ENCODE data around the gene CNGA2. TPM values are rescaled to one million over a fixed set of nuclear protein-coding genes. Genes with fewer than 3 reads are reported as not detected.
A peak's percentile ranks its signal among the peaks of the same experiment; 100 is the strongest.
"Not testable (repeated sequence)": the region's sequence is repeated elsewhere in the genome, so short reads cannot be mapped to it uniquely, and the experiment has no call there.

Gene CNGA2
- not detected in 2 replicates for total RNA-seq (2014; rRNA removed; shearing (Covaris generic))

DNA sequence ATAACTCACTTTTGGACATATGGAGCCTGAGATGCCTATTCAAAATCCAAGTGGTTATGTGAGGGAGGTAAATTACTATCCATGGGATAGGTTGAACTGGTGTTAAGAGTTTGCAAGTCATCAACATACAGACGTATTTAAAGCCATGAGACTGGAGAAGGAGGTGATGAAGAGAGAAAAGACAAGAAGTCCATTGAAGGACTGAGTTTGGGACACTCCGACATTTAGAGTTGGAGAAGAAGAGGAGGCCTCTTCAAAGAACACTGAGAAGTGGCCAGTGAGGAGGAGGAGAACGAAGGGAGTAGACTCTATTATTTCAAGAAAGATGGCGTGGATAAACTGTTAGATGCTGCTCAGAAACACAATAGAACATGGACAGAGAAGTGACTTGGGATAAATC, at the start of gene CNGA2:
Gene CNGA2, plus strand, starts transcription at position 301 of the 400 bp plus-strand sequence. CDS start 3,738 bp downstream, outside the sequence.
- DNase-seq (ENCODE audit: low spot score) = no peak

DNA sequence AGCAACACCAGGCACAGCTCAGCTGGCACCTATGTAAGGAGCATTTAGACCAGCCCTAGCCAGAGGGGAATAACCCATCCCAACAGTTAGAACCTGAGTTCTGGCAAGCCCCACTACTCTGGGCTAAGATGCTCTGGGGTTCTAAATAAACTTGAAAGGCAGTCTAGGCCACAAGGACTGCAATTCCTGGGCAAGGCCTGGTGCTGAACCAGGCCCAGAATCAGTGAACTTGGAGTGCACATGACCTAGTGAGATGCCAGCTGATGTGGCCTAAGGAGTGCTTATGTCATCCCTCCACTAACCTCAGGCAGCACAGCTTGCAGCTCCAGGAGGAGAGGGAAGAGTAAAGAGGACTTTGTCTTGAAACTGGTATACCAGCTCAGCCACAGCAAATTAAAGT, 46.9 kb upstream of the CNGA2 start:
- DNase-seq (ENCODE audit: low spot score) = no peak

DNA sequence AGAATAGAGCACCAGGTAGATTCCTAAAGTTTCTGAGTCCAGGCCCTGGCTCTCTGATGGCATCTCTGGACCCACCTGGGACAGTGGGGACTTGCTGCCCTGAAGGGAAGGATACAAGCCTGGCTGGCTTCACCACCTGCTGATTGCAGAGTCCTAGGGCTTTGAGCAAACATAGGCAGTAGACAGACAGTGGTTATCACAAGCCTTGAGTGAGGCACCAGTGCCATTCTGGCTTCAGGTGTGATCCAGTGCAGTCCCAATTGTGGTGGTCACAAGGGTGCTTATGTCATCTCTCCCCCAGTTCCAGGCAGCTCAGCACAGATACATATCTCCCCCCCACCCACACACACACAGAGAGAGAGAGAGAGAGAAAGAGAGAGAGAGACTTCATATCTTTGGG, 45.9 kb upstream of the CNGA2 start:
- DNase-seq (ENCODE audit: low spot score) = no peak

DNA sequence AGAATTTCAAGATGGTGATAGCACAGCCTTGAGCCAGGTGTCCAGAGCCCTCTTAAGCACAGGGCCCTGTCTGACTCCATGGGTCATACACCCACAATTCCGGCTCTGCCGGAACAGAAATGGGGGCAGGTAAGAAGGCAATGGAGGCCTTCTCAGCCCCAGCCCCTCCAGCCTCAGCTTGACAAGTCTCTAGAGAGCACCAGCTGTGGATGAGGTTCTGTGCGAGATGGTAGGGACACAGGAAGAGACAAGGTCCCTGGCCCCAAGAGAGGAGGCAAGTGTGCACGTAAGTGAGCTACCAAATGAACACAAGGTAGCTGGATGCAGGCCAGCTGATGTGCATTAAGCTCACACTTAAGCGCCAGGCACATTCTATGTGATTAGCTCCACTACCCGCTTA, 41.7 kb upstream of the CNGA2 start:
- DNase-seq (ENCODE audit: low spot score) = no peak

DNA sequence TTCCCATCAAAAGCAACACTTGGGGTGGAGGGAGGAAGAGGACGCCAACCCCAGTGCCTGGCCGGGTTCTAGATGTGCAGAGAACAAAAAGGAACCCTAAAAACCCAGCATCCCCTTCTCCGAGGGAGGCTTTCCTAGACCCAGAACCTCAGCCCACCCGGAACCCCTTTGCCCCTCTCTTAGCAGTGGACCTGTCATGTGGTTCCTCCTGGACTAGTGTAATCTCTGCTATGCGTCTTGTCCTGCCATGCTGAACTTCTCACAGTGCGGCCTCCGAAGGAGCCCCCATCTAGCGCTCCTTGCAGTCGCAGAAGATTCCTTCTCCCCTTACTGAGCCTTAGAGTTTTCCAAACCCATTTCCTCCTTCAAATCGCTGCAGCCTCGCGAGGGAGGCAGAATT, 40.4 kb upstream of the CNGA2 start:
- DNase-seq (ENCODE audit: low spot score) = no peak

DNA sequence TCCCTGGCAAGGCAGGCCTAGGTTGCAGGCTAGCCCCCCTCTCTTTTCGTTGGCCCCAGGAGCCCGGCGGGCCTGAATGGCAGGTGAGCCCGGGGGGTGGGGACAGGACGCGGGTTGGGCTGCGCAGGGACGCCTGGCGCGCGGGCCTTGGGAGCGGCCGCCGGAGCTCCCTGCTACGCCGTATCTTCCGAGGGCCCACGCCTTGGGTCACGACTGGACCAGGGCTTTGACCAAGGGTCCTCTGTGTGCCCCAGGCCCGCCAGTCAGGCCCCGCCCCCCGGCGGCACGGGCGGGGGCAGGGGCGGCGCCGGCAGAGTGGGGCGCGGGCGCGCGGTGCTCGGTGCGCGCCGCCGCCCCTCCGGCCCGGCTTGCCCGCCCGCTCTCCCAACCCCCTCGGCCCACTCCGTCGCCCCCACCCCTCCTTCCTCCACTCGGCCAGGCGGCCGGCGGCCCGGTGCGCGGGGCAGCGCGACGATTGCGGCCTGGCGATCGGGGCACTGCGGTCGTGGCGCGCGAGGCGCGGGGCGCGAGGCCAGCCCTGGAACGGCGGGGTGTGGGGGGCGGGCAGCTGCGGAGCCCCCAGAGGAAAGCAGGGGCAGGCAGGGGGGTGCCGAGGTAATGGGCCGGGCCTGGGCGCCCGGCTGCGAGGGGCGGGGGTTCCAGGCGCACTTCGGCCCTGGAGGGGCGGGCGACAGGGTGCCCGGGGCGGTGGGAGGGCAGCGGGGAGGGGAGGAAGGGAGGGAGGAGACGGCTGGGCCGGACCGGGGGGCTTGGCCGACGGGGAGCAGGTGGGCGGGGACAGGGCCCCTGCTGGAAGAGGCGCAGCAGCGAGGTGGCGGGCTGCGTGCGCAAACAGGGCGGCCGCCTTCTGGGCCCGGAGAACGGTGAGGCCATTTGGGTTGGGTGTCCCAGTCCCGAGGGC, 39.6 kb upstream of the CNGA2 start, which contains the start of gene PRRG3:
Gene PRRG3, plus strand, starts transcription at position 798 of the 922 bp plus-strand sequence. CDS start 3,357 bp downstream, outside the sequence.
- DNase-seq (ENCODE audit: low spot score) = no peak

DNA sequence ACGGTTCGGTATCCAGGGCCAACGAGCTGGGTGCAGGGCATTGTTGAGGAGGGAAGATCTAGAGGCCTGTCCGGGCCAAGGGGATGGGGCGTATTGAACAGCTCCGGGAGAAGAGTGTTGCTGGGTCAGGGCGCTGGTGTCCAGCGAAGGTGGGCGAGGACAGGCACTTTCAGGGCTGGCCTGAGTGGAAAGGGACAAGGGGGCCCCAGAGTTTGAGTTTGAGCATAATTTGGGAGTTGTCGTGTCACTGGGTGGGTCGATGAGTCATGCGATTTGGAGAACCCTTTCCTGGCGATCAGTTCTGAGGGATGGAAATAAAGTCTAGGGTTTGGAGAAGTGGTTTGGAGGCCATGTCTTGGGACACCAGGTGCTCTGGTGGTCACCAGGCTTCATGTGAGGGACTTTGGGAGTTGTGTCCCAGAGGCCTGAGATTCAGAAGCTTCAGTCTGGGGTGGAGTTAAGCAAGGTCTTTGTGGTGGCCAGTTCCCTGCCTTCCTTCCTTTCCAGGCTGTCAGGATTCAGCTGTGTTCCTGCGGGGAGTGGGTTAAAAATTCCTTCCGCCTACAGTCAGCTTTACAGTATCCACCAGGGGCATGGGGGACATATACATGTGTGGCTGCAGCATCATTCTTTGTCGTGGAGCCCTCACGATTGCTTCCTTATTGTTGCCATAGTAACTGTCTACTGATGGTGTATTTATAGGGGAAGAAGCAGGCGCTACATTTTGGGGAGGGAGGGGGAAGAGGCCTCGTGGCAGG, 38.8 kb upstream of the CNGA2 start:
- no peak for DNase-seq (ENCODE audit: low spot score)

DNA sequence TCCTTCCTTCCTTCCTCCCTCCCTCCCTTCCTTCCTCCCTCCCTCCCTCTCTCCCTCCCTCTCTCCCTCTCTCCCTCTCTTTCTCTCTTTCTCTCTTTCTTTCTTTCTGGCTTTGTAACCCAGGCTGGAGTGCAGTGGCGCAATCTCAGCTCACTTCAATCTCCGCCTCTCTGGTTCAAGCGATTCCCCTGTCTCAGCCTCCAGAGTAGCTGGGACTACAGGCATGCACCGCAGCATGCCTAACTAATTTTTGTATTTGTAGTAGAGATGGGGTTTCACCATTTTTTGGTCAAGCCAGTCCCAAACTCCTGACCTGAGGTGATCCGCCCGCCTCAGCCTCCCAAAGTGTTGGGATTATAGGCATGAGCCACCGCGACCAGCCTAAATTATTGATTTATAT, 37.5 kb upstream of the CNGA2 start:
- not testable (repeated sequence) for DNase-seq (ENCODE audit: low spot score)

DNA sequence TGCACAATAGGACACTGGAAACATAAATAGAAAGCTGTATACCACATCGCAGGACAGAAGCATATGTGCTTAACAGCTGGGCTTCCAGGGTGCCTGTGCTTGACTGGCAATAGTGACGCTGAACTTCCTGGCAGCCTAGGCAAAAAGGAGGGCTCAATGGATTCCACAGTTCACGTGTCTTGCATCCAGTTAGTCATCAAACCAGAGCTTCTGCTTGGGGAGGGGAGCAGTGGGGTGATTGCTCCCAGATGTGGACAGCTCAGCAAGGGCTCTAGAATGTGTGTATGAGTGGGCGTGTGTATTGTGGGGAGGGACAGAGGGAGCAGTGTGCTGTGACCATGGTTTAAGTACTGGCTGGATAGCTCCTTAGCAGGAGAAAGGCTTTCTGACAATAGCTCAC, 37.0 kb upstream of the CNGA2 start:
- peak; percentile 87 for DNase-seq (ENCODE audit: low spot score)

DNA sequence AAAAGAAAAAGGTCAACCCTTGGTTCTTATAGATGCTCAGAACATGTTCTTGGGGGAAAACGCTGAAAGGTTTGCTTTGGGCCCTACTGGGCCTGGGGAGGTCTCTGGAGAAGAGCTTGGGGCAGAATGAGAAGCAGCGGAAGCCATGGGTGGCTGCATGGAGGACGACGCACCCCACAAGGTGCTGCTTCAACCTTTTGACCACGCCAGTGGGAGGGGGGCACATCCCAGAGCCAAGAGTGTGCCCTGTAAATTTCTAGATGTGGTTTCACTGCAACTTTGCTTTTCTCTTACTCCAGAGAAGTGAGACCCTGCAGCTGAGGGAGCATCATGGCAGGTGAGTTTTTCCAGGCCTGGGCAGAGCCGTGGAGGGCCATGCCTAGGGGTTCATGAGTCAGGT, 36.1 kb upstream of the CNGA2 start:
- no peak for DNase-seq (ENCODE audit: low spot score)

DNA sequence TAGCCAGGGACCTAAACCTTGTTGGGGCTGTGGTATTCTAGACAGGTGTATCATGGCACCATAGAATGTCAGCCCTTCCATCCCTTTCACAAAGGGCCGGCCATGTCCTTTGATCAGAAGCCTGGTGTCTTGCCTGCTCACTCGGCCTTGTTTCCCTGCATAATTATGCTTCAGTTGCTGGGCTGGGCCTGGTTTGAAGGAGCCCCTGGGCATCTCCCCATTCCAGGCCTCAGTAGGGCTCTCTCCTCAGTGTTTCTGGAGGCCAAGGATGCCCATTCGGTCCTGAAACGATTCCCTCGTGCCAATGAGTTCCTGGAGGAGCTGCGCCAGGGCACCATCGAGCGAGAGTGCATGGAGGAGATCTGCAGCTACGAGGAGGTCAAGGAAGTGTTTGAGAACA, 34.8 kb upstream of the CNGA2 start:
- DNase-seq (ENCODE audit: low spot score) = no peak

DNA sequence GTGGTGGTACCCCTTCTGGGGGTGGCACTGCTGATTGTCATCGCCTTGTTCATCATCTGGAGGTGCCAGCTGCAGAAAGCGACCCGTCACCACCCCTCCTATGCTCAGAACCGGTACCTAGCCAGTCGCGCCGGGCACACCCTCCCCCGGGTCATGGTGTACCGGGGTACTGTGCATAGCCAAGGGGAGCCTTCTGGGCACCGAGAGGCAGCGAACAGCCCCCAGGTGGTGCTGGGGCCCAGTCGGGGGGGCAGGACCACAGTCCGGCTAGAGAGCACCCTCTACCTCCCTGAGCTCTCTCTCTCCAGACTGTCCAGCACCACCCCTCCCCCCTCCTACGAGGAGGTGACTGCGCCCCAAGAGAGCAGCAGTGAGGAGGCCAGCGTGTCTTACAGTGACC, 34.0 kb upstream of the CNGA2 start:
- no peak for DNase-seq (ENCODE audit: low spot score)

DNA sequence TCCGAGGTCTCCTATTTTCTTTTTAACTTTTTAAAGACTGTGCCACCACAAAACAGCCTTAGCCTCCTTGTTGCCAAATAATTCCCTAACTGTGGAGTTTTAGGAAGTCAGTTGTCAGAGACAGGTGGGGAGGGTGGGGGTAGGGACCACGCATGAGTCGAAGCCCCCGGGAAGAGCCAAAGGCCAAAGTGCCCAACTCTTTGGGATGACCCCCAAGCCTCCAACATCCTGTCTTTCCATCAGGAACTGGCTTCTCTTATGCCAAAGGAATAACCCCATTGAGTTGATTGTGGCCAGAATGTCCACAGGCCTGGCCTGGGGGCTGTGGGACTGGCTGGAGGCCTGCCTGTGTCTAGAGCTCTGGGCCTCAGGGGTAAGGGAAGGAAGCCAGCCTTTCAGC, 33.5 kb upstream of the CNGA2 start:
- DNase-seq (ENCODE audit: low spot score) = no peak

DNA sequence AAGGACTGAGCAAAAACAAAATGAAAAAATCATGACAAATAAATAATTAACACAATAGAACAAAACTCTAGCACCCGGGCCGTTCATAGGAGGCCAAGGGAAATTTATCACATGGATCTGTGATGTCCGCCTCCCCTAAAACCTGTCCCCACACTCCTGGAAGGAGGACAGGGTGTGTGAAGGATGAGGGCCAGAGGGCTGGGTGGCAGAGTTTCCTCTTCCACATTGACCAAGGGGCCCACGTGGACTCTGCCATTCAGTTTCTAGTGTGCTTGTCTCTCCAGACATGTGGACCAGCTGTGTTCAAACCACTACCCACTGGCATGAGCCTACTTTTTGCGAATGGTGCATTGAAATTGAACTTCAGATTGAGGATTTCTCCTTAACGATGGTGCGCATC, 33.0 kb upstream of the CNGA2 start:
- DNase-seq (ENCODE audit: low spot score) = no peak

DNA sequence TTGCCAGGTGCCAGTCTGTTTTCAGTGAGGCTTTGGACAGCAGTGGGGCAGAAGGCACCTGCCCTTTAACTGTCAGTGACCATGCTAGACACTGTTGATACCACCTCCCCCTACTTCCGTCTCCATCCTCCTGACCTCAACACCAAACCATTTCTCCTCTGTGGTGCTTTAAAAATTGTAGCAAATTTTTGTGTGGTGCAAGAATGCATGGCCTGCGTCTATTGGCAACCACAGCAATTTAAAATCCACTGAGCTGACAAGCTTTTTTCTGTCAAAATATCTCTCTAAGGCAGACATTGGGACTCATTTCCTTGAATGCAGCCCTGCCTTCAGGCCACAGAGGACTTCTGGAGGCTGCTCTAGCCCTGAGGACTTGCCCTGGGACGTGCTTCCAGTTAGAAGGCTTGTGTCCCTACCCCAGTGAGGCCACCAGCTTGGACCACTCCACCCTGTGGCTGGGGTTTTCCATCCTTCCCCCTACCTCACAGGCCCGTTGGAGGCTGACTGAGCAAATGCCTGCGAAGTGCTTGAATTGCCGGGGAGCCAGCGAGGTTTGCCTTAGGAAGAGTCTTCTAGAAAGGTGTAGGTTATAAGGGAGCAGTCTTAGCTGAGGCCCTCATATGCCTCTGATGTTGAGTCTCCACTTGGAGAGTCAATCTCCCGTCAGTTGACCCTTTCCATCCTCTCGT, 32.4 kb upstream of the CNGA2 start:
- DNase-seq (ENCODE audit: low spot score) = no peak

DNA sequence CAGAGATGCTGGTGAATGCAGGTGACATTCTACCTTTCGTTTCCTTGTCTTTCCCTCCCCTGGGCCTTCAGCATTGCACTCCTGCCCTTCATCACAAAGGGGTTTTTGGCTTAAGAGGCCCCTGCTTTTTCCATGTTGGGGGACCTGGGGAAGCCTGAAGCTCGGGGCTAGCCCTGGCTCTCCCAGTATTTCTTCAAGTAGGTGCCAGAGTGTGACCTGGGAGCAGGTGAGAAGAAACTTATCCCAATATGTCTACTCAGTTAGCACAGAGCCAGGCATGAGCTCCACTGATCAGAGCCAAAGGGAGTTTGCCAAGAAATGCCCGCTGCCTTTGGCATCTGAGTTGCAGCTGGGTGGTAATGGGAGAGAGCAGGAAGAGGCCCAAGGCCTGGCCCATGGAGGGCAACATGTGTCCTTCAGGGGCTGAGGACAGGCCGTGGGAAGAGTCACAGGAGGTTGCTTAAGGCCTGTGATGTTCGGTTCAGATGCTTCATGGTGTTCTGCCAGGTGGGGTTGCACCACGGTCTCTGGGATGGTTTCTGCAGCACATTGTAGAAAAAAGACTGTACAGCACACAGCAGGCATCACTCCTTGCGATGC, 31.7 kb upstream of the CNGA2 start:
- DNase-seq (ENCODE audit: low spot score) = no peak

DNA sequence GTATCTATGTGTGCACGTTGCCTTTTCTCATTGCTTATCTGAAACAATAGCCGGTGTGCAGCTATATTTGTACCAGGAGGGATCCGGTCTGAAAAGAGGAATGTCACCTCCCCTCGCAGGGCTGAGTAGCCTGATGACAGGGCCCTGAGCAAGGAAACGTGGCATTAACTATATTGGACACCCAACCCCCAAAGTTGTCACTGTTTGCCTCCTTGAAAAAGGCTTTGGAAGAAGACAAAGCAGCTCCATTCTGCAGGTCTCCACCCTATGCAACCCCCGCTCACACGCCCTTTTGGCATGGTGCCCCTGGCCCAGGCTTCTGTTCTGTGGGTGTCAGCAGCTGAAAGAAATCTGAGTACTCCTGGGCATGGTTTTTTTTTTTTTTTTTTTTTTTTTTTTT, 31.1 kb upstream of the CNGA2 start:
- DNase-seq (ENCODE audit: low spot score) = peak; percentile 16

DNA sequence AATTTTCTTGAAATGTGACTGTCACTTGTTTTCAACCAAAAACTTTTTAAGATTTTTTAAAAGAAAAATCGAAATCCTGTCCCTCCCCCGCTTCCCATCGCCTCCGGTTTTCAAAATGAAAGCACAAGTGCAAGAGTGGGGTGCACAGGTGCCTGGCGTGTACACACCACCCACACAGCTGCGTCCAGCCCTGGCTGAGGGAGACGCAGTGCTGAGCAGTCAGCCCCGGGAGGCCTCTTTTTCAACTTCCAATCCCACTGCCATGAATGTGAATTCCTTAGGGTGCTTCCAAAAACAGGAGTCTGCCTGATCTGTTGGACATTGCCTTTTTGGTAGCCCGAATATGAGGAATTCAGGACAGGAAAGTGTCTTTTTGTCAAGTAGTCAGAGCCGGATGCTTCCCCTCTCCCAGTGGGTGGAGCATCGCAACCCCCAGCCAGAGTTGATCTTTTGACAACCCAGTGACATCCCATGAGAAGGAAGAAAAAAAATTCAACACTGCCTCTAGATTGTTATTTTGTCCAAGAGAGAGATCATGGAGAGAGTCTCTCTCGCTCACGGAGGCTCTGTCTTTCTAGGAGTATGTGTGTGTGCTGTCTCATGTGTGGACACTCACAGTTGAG, 30.4 kb upstream of the CNGA2 start:
- DNase-seq (ENCODE audit: low spot score) = no peak

DNA sequence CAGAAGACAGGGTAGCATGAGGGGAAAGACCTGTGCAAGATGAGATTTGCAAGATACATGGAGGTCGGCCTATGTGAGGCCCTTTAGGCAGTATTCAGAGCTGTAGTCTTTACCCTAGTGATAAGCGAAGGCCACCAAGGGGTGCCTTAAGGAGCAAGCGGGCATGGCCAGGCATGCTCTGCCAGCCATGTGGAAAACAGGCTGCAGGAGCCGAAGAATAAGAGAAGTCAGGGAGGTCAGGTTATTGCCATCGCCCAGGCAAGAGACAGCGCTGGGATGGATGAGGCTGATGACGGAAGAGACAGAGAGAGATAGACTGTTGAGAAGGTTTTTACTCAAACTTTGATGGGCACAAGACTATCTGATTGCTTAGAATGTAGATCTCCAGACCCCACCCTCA, 25.7 kb upstream of the CNGA2 start:
- DNase-seq (ENCODE audit: low spot score) = no peak

DNA sequence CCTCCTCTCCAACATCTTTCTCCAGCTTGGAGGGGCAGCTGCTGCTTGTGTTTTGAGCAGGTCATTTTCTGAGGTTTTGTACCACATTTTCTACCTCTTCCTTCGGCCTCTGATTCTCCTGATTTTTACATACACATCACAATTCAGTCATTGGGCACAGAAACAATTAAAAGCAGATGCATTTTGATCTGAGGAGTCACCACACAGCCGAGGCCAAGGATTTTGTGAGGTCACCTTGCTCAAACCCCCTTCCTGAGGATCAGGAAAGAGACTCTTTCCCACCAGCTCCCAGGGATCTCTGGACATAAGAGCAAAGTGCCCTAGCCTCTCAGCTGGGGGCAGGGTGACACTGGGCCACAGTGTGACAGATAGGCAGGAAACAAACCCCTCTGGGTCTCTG, 24.1 kb upstream of the CNGA2 start:
- no peak for DNase-seq (ENCODE audit: low spot score)

DNA sequence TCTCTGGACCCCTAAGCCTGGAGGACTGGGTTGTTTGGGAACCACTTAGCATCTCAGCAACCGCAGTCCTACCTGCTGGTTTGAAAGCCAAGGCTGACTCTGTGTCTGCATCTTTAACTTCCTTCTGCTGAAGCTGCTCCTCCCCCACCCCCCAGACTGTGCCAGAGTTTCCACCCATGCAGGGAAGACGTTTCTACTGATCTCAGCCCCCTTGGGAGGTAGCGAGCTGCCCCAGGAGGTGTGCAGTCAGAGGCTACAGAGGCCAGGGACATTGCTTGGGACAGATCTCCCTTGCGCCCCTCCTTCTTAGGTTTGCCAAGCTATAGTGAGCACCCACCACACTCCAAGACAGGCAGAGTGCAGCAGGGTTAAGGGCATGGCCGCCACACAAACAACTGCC, 23.4 kb upstream of the CNGA2 start:
- no peak for DNase-seq (ENCODE audit: low spot score)
